HepG2 (cell line): ENCODE results near the gene SPAG9. TPM values are rescaled to one million over a fixed set of nuclear protein-coding genes. Genes with fewer than 3 reads are reported as not detected.

ENCODE experiments used
- ATAC-seq: fragments of 200-7000 bp; cut with Tn5 transposase; 3 replicates; pipeline ENCODE4 v1.9.1; 2020; ENCODE audit warnings: mild to moderate bottlenecking, moderate library complexity
- BruUV-seq: library from RNA; stranded (reverse); fragments of 400-500 nt; replicated peaks from 2 replicates; lab custom pipeline; 2021; lab: Mats Ljungman, UMichigan
- CTCF ChIA-PET: fragments of 300-600 bp; formaldehyde crosslinking; extraction: SDS; loops from one replicate; lab custom pipeline; 2021; ENCODE audit warnings: low total read pairs, inconsistent platforms, low intra/inter-chr PET ratio; lab: Yijun Ruan, JAX
- POLR2A ChIA-PET: fragments of 350-600 bp; sonication (Branson Sonifier 250); formaldehyde crosslinking; loops from one replicate; lab custom pipeline; 2020; ENCODE audit warnings: antibody characterized with exemption, inconsistent platforms; lab: Yijun Ruan, JAX
- DNase-seq: peaks from one replicate; pipeline ENCODE4 v3.0.0-alpha.2; 2015; ENCODE audit warnings: low spot score
- FAIRE-seq: peaks from 3 replicates; lab custom pipeline; 2011; peaks lifted over from hg19 to GRCh38; lab: Jason Lieb, UNC
- H2AFZ ChIP-seq: one replicate; pipeline ENCODE4 v1.6.1; 2011; ENCODE audit warnings: low read length, inconsistent platforms
- H3K27ac ChIP-seq: fragments of 300-600 bp; 3 replicates; pipeline ENCODE4 v1.8.0; 2011; ENCODE audit warnings: mixed run types, mild to moderate bottlenecking, mixed read lengths, low read length, inconsistent platforms; ENCODE audit not compliant: insufficient read depth; ENCODE audit errors: extremely low read length
- H3K27me3 ChIP-seq, 2 experiments: fragments of 200-600 bp in 1 of 2; 2 replicates in 1 of 2; 3 replicates in 1 of 2; pipeline versions ENCODE4 v1.6.0 to v1.8.0; 2011; ENCODE audit warnings: low read length in 2 of 2, mild to moderate bottlenecking in 2 of 2, moderate library complexity in 2 of 2, inconsistent platforms in 1 of 2; ENCODE audit not compliant: insufficient read depth in 2 of 2, control insufficient read depth in 1 of 2
- H3K36me3 ChIP-seq, 2 experiments: fragments of 200-600 bp in 1 of 2; replicated peaks in 1 of 2; 2 replicates in 1 of 2; 3 replicates in 1 of 2; pipeline versions ENCODE4 v1.5.1 to v1.8.0; 2011; ENCODE audit warnings: low read length in 2 of 2, inconsistent platforms in 1 of 2; ENCODE audit not compliant: insufficient read depth in 2 of 2, control insufficient read depth in 1 of 2
- H3K4me1 ChIP-seq: 2 replicates; pipeline ENCODE4 v1.5.1; 2012; ENCODE audit warnings: low read length, inconsistent platforms; ENCODE audit not compliant: insufficient read depth
- H3K4me2 ChIP-seq: 2 replicates; pipeline ENCODE4 v1.6.0; 2011; ENCODE audit warnings: low read depth, low read length, inconsistent platforms
- H3K4me3 ChIP-seq, 3 experiments: fragments of 200-600 bp in 1 of 3; sonication (generic), shearing (Covaris generic) in 1 of 3; replicated peaks in 1 of 3; 2 replicates each; pipeline ENCODE4 v1.5.1; 2011 to 2016; ENCODE audit warnings: low read length in 3 of 3, inconsistent platforms in 2 of 3, low read depth in 2 of 3, mild to moderate bottlenecking in 2 of 3, control low read depth in 1 of 3, mixed read lengths in 1 of 3; ENCODE audit not compliant: insufficient read depth in 1 of 3
- H3K79me2 ChIP-seq: one replicate; pipeline ENCODE4 v1.6.1; 2011; ENCODE audit warnings: low read length, inconsistent platforms; ENCODE audit not compliant: insufficient read depth
- H3K9ac ChIP-seq: 2 replicates; pipeline ENCODE4 v1.6.0; 2011; ENCODE audit warnings: mild to moderate bottlenecking, low read depth, low read length, inconsistent platforms; ENCODE audit not compliant: insufficient read depth
- H3K9me3 ChIP-seq: 2 replicates; pipeline ENCODE4 v1.5.1; 2012; ENCODE audit warnings: mild to moderate bottlenecking, low read length
- H4K20me1 ChIP-seq: 2 replicates; pipeline ENCODE4 v1.6.0; 2011; ENCODE audit warnings: inconsistent platforms, mild to moderate bottlenecking, low read length, moderate library complexity; ENCODE audit not compliant: insufficient read depth
- ATF1 ChIP-seq: IDR thresholded peaks from 2 replicates; pipeline ENCODE4 v1.6.1; 2016; ENCODE audit warnings: mild to moderate bottlenecking, control low read depth
- BATF2 ChIP-seq: sonication (generic); formaldehyde crosslinking; IDR thresholded peaks from 2 replicates; pipeline ENCODE4 v1.8.0; 2022; ENCODE audit warnings: mild to moderate bottlenecking, missing genetic modification reagents, moderate library complexity
- NR2F6 ChIP-seq, 2 experiments: IDR thresholded peaks; 2 replicates each; pipeline ENCODE4 v1.6.1; 2016; ENCODE audit warnings: antibody characterized with exemption in 1 of 2, mild to moderate bottlenecking in 1 of 2
- POGZ ChIP-seq: sonication (generic); formaldehyde crosslinking; IDR thresholded peaks from 2 replicates; pipeline ENCODE4 v1.4.0; 2020; ENCODE audit warnings: mild to moderate bottlenecking, missing genetic modification reagents
- PRDM4 ChIP-seq: sonication (generic); formaldehyde crosslinking; IDR thresholded peaks from 2 replicates; pipeline ENCODE4 v1.9.0; 2021; ENCODE audit warnings: missing genetic modification reagents, borderline replicate concordance
- ZBED4 ChIP-seq: sonication (generic); formaldehyde crosslinking; IDR thresholded peaks from 2 replicates; pipeline ENCODE4 v1.4.0; 2020; ENCODE audit warnings: missing genetic modification reagents, borderline replicate concordance
- ZBTB4 ChIP-seq: sonication (generic); formaldehyde crosslinking; IDR thresholded peaks from 2 replicates; pipeline ENCODE4 v1.4.0; 2020; ENCODE audit warnings: missing genetic modification reagents, mild to moderate bottlenecking, borderline replicate concordance
- ZNF121 ChIP-seq: sonication (generic); formaldehyde crosslinking; IDR thresholded peaks from 2 replicates; pipeline ENCODE4 v1.5.0; 2020; ENCODE audit warnings: mild to moderate bottlenecking, missing genetic modification reagents
- ZNF607 ChIP-seq: sonication (generic); formaldehyde crosslinking; IDR thresholded peaks from 2 replicates; pipeline ENCODE4 v1.5.1; 2020; ENCODE audit warnings: missing genetic modification reagents, mild to moderate bottlenecking, borderline replicate concordance
- WGBS: methylation state at CpG from one replicate; pipeline ENCODE4 v1.1.6; 2017; ENCODE audit warnings: low lambda C conversion rate; 5-methylcytosine and 5-hydroxymethylcytosine counted together
- in situ Hi-C: cut with HindIII; loops from 2 replicates; pipeline ENCODE4 v1.10.0; 2017; ENCODE audit warnings: low pct_unique_long_range_greater_than_20kb; ENCODE audit not compliant: extremely low pct_ligation_motif_present
- intact Hi-C: fragments of 100-400 bp; cut with micrococcal nuclease; formaldehyde crosslinking; loops from one replicate; pipeline ENCODE4 v1.10.0; 2022; ENCODE audit not compliant: unreplicated experiment
- polyA plus RNA-seq, 8 experiments: library from polyadenylated mRNA; depleted of rRNA in 3 of 8; stranded (reverse) in 7 of 8; unstranded in 1 of 8; fragments of >200 nt; fragmentation: Illumina TruSeq in 4 of 8; extraction: Trizol in 4 of 8; gene quantifications; 2 replicates each; pipeline versions ENCODE4 v1.2.1 to v1.2.3, GENCODE V29; 2011 to 2016; ENCODE audit warnings: low read depth in 4 of 8, missing spikeins in 1 of 8, mixed read lengths in 1 of 8; ENCODE audit not compliant: insufficient read depth in 1 of 8
- total RNA-seq, 5 experiments: library from RNA; depleted of rRNA; stranded (reverse); fragments of >200 nt; fragmentation: Illumina TruSeq; extraction: Trizol; gene quantifications; 2 replicates each; pipeline ENCODE4 v1.2.3, GENCODE V29; 2016; ENCODE audit warnings: low read depth in 1 of 5

SPAG9 gene
- total and polyA plus RNA-seq, 2 of the 13 experiments (the other 11 are each of a cell fraction or from before 2014, with no cell fraction given), result 43.2 to 78.6 TPM

GRCh38 chr17:50924800-50925199, 195.9 kb downstream of the SPAG9 start (continued):
- no peak for TF ChIP-seq ZBED4 (CRISPR knock-in tag)
- no peak for TF ChIP-seq PRDM4
- TF ChIP-seq POGZ, result no peak
- TF ChIP-seq NR2F6 (IDR thresholded peaks at IDR 0.05), result no peak
- TF ChIP-seq NR2F6 (CRISPR knock-in tag; IDR thresholded peaks at IDR 0.05), result no peak

- Histone ChIP-seq H3K27me3 (peaks cover 3 to 5% of the 10 kb centered on the region in 2 experiments; a peak in 2 of 5 replicates), H3K4me1 (peaks cover 67% of the 10 kb centered on the region), H3K36me3 (no peaks in the 10 kb centered on the region), H4K20me1 (no peaks in the 10 kb centered on the region), H3K4me3 (no peak overlapping the region), H2AFZ (no peak overlapping the region), H3K4me2 (no peak overlapping the region), H3K9me3 (no peaks in the 10 kb centered on the region), H3K79me2 (no peaks in the 10 kb centered on the region), H3K9ac (no peak overlapping the region), H3K27ac (no peak overlapping the region)
- 68% methylated on average over 4 of the region's 4 CpGs for WGBS
- BruUV-seq, result no TSS peak
- ATAC-seq, result no peak
- in situ Hi-C loops (no loop called here), intact Hi-C loops (no loop called here)
- TF ChIP-seq ATF1 (CRISPR knock-in tag) (0 out of 2 replicates have a peak, but pooled peaks have one; percentile 16), BATF2 (CRISPR knock-in tag) (no peak), ZBTB4 (CRISPR knock-in tag) (no peak), ZNF121 (CRISPR knock-in tag) (peak; percentile 85), ZNF607 (CRISPR knock-in tag) (no peak)
- no peak for DNase-seq
- POLR2A ChIA-PET, result interaction anchor here (1.5 kb wide), 1 partner anchor 20 kb away, joined by 6 read pairs; no protein-coding TSS in a partner anchor
- FAIRE-seq, result no peak
- CTCF ChIA-PET, result no interaction called here
Observed at GRCh38 chr17:50924300-50924699, 196.4 kb downstream of the SPAG9 start.
